HuH-7.5 (cell line): ENCODE results near the gene ATP1B3.
"Not testable (repeated sequence)": the region's sequence is repeated elsewhere in the genome, so short reads cannot be mapped to it uniquely, and the experiment has no call there.

Experiments used
- DNase-seq: peaks from one replicate; pipeline ENCODE4 v3.0.0; 2011; ENCODE audit warnings: low spot score

The ATP1B3 gene

GRCh38 chr3:141949399-141949798 lies 73.0 kb downstream of the ATP1B3 start:
- no peak for DNase-seq

DNA sequence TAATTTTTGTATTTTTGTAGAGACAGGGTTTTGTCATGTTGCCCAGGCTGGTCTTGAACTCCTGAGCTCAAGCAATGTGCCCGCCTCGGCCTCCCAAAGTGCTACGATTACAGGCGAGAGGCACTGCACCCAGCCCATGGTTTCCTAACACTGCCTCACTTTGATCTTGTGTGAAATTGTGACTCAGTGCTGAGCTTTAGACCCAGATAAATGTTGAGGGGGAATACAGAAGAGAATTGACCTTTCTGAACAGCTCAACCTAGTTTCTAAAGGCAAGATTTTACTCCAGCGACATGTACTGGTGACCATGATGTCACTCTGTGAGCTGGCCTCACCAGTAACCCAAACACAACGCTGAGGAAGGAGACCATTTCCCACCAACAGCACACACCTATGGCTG lies 73.5 kb downstream of the ATP1B3 start:
- no peak for DNase-seq

DNA sequence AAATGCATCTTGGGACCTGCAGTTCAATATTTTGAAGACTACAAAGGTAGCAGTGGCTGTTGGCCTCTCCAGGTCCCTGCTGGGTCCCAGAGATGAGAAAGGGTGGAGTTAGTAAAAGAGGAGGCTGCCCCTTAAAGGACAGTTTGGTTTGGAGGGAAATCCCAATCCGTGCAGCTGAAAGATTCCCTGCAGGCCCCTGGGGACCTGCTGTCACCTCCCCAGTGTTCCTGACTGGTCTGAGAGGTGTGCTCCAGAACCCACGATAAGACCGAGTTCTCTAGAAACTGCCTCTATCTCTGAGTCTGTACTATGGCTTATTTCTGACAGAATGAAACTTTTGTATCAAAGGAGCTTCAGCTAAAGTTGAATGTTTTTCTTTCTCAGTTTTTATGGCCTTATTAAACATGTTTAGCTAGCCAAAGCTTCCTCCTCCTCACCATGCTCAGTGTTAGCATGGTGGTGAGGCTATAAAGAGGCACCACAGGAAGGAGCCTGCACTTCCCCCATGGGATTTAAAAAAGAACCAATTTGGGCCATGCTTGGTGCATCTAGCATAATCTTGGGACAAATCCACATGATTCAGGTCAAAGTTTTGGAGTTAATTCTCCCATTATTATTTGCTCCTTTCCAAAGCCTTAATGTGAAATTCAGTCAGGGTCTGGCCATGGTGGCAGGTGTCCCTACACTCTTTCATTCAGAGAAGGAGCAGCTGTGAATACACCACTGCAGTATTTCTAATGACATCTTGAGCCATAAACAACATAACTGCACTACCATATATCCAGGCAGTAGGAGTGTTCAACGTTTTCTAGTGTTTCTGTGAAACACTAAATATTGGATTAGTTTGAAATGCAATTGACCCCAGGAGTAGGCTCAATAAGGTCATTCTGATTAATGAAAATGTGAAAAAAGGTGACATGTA lies 74.4 kb downstream of the ATP1B3 start:
- DNase-seq: no peak

DNA sequence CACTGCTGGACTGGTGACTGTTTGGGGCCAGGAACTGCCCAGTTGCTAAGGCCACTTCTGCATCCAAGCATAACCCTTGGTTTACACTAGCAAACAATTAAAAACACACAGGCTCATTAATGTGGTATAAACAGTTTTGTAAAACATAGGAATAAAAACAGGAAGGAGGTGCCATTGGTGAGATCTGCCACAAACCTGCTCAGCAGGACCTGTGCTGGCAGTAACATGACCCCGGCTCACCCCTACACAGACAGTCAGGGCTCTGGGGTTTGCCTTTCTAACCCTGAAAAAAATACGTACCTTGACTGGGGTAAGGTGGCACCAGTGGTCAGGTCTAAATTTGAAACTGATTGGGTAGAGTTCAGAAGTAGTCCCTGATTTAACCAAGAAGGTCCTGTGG lies 76.2 kb downstream of the ATP1B3 start:
- DNase-seq: no peak

GRCh38 chr3:141955175-141955574 lies 78.7 kb downstream of the ATP1B3 start:
- no peak for DNase-seq

DNA sequence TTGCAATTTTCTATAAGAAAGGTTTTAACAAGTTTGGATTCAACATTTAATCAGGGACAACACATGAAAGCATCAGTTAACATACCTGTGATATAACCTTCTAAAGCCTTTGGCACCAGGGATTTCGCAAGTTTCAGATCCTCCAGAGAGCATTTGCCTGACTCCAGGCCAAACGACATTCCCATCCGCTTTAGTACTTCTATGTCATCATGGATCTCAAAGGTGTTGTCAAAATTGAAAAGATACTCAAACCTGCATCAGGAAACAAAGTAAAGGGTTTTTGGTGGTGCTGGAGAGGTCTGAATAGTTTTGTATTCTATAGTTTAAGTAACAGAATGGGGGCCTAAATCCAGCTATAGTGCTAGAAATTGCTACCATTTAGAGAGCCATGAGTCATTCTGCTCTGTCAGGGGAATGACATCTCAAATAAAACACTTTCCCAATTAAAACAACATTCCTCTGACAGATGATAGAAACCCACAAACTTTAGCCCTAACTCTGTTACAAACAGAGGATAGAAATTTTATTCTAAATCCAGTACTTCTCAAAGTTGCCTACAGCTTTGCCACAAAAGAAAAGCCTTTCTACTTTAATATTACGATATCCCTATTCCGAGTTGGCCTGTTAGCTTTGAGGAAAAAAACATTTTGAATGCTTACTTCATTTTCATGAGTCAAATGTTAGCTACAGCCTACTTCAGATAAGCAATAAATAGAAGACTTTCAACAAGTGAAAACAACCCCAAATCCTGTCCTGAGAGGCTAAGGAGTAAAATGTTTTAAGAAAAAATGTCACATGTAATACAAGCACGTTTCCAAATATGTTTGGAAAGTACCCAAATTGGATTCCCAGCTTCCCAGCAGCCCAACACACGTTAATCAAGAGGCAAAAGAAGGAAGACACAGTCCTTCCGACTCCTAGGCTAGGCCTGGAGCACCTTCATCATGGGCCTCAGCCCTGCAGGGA lies 83.4 kb downstream of the ATP1B3 start:
- DNase-seq: no peak

GRCh38 chr3:141960731-141961130 lies 84.3 kb downstream of the ATP1B3 start:
- no peak for DNase-seq

DNA sequence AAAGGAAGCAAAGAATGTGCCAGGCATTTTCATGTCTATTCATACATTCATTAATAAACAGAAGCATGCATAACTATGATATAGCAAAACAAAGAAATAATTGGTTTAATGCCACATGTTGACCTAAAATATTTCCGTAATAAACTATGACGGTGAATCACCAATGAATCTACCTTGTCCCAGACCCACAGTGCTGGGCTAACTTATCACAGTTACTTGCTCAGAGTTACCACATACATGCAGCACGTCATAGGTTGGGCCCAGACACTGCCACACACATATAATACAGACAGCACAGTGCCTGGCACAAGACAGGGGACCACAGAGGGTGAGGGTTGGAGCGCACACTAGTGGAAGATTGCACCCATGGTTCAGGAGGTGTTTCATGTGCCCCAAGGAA lies 86.9 kb downstream of the ATP1B3 start:
- DNase-seq: no peak

DNA sequence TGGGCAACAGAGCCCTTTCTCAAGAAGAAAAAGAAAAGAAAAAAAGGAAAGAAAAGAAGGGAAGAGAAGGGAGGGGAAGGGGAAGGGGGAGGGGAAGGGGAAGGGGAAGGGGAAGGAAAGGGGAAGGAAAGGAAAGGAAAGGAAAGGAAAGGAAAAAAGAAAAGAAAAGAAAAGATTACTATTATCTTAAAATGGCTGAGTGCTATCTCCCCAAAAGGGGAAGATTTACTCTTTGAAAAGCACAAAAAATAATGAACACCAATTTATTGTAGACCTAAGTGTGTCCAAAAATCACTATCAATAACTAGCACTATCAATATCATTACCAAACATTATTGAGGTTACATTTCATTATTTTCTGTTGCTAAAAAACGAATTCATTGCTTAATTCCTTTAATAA lies 89.0 kb downstream of the ATP1B3 start:
- DNase-seq: no peak

- no peak for DNase-seq
Measured at GRCh38 chr3:141969711-141970110, 93.3 kb downstream of the ATP1B3 start.

DNA sequence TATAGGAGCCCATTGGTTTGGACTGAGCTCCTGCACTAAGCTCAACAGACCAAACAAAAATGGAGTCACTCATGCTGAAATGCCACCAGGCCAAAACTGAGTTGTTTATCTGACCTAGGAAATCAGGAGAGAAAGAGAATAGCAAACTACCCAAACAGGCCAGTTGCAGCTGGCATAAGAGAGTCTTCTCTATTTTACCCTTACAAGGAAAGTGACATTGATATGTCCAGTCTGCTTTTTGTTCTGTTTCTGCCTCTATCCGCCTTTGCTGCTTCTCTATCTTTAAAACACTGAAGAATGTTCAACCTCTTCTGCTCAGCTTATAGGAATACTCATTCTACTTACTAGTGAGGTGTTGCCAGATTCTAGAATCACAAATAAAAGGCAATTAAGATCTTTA lies 95.1 kb downstream of the ATP1B3 start:
- DNase-seq: no peak

- DNase-seq: no peak
Measured at GRCh38 chr3:141972399-141972798, 96.0 kb downstream of the ATP1B3 start.

- not testable (repeated sequence) for DNase-seq
Measured at GRCh38 chr3:141974777-141975176, 98.3 kb downstream of the ATP1B3 start.
